ENCODE results near the gene ADCY6. TPM values are rescaled to one million over a fixed set of nuclear protein-coding genes. Genes with fewer than 3 reads are reported as not detected.

The ADCY6 gene
- total and polyA plus RNA-seq, 2 donors (not counting 1 experiment from before 2014, with no cell fraction given), result 0.03 TPM; not detected in 1

GRCh38 chr12:48811437-48812090, 22.7 kb upstream of the ADCY6 start:
- no peak overlapping the region for H3K27ac Mint-ChIP-seq
- Histone ChIP-seq H3K9ac (ENCODE audit: low read length) (no peak overlapping the region), H3K79me2 (ENCODE audit: control insufficient read depth, insufficient read depth, low read length) (no peaks in the 10 kb centered on the region), H4K20me1 (ENCODE audit: control insufficient read depth, insufficient read depth, low read length, poor library complexity, severe bottlenecking) (peaks cover under 1% of the 10 kb centered on the region), H3K4me2 (replicated peaks; ENCODE audit: low read depth, low read length, poor library complexity, severe bottlenecking) (no peak overlapping the region), H3K27ac (ENCODE audit: low read length in 2 of 2) (no peak overlapping the region), H3K4me1 (ENCODE audit: control insufficient read depth in 2 of 2, insufficient read depth in 2 of 2, low read length in 2 of 2) (peaks cover 18 to 23% of the 10 kb centered on the region in 2 donors), H3K27me3 (replicated peaks in 1 of 4; ENCODE audit: control extremely low read depth in 1 of 4, control insufficient read depth in 3 of 4, insufficient read depth in 4 of 4, low read length in 3 of 4) (peaks cover 0 to 12% (median 6%) of the 10 kb centered on the region in 4 experiments), H3K36me3 (replicated peaks in 1 of 2; ENCODE audit: control extremely low read depth in 1 of 2, control insufficient read depth in 1 of 2, extremely low read depth in 1 of 2, insufficient read depth in 2 of 2, low read length in 1 of 2) (no peaks in the 10 kb centered on the region), H3K9me3 (ENCODE audit: control extremely low read depth in 1 of 3, control insufficient read depth in 2 of 3, insufficient read depth in 1 of 3, low read length in 2 of 3) (no peaks in the 10 kb centered on the region), H2AFZ (ENCODE audit: insufficient read depth, low read depth, low read length, poor library complexity, severe bottlenecking) (no peak overlapping the region), H3K4me3 (ENCODE audit: control extremely low read depth in 1 of 5, extremely low read depth in 1 of 5, insufficient read depth in 1 of 5, low read depth in 2 of 5, low read length in 4 of 5) (no peak overlapping the region)
- H3K4me1 Mint-ChIP-seq, result peaks cover 13% of the 10 kb centered on the region
- peaks cover 4% of the 10 kb centered on the region for H3K27me3 Mint-ChIP-seq
- 90% methylated on average over 3 of the region's 5 CpGs for whole genome bisulfite sequencing (ENCODE audit: insufficient coverage)
- CTCF ChIA-PET, result interaction anchor here (1.3 to 6.8 kb wide), 2 partner anchors 15 to 42 kb away, joined by 3 to 57 read pairs; no protein-coding TSS in a partner anchor
- intact Hi-C loops (cut with micrococcal nuclease), result no loop called here
- DNase-seq (no peak), ATAC-seq (ENCODE audit: low read depth) (no peak)
- no peak overlapping the region for H3K4me3 Mint-ChIP-seq
- POLR2A ChIA-PET, result no interaction called here
- H3K9me3 Mint-ChIP-seq (ENCODE audit: insufficient read depth), result no peaks in the 10 kb centered on the region
- TF ChIP-seq CTCF (IDR thresholded peaks at IDR 0.05) (no peak), EZH2 (IDR thresholded peaks at IDR 0.05; ENCODE audit: borderline replicate concordance, insufficient read depth, low read depth, low read length, poor library complexity, severe bottlenecking) (no peak)

- Mint-ChIP-seq H3K9me3 (ENCODE audit: insufficient read depth) (no peaks in the 10 kb centered on the region), H3K4me1 (peaks cover 10% of the 10 kb centered on the region), H3K27me3 (no peaks in the 10 kb centered on the region), H3K4me3 (no peak overlapping the region), H3K27ac (no peak overlapping the region)
- Histone ChIP-seq H4K20me1 (ENCODE audit: control insufficient read depth, insufficient read depth, low read length, poor library complexity, severe bottlenecking) (no peaks in the 10 kb centered on the region), H3K4me2 (replicated peaks; ENCODE audit: low read depth, low read length, poor library complexity, severe bottlenecking) (no peak overlapping the region), H3K9ac (ENCODE audit: low read length) (no peak overlapping the region), H3K4me1 (ENCODE audit: control insufficient read depth in 2 of 2, insufficient read depth in 2 of 2, low read length in 2 of 2) (peaks cover 15 to 21% of the 10 kb centered on the region in 2 donors), H3K27ac (ENCODE audit: low read length in 2 of 2) (no peak overlapping the region), H3K9me3 (ENCODE audit: control extremely low read depth in 1 of 3, control insufficient read depth in 2 of 3, insufficient read depth in 1 of 3, low read length in 2 of 3) (no peaks in the 10 kb centered on the region), H3K36me3 (replicated peaks in 1 of 2; ENCODE audit: control extremely low read depth in 1 of 2, control insufficient read depth in 1 of 2, extremely low read depth in 1 of 2, insufficient read depth in 2 of 2, low read length in 1 of 2) (no peaks in the 10 kb centered on the region), H3K27me3 (replicated peaks in 1 of 4; ENCODE audit: control extremely low read depth in 1 of 4, control insufficient read depth in 3 of 4, insufficient read depth in 4 of 4, low read length in 3 of 4) (peaks cover 0 to 6% (median 2%) of the 10 kb centered on the region in 4 experiments), H3K79me2 (ENCODE audit: control insufficient read depth, insufficient read depth, low read length) (no peaks in the 10 kb centered on the region), H3K4me3 (ENCODE audit: control extremely low read depth in 1 of 5, extremely low read depth in 1 of 5, insufficient read depth in 1 of 5, low read depth in 2 of 5, low read length in 4 of 5) (no peak overlapping the region), H2AFZ (ENCODE audit: insufficient read depth, low read depth, low read length, poor library complexity, severe bottlenecking) (no peak overlapping the region)
- no peak for TF ChIP-seq CTCF (IDR thresholded peaks at IDR 0.05)
- TF ChIP-seq EZH2 (IDR thresholded peaks at IDR 0.05; ENCODE audit: borderline replicate concordance, insufficient read depth, low read depth, low read length, poor library complexity, severe bottlenecking), result no peak
- intact Hi-C loops (cut with micrococcal nuclease), result no loop called here
- ATAC-seq (ENCODE audit: low read depth) (no peak), DNase-seq (no peak)
- WGBS (ENCODE audit: insufficient coverage), result no CpG with 5 or more reads among the region's 5 CpGs
- ChIA-PET POLR2A (no interaction called here), CTCF (interaction anchor here (6.8 kb wide), 1 partner anchor 14 kb away, joined by 57 read pairs; no protein-coding TSS in a partner anchor)
Measured at GRCh38 chr12:48810903-48811431, 22.1 kb upstream of the ADCY6 start.
